Suprapubic skin (tissue), 3 donors: ENCODE results near the gene IFT43.

ENCODE experiments used
- POLR2AphosphoS5 ChIP-seq, 3 donors: sonication (generic); formaldehyde crosslinking; IDR thresholded peaks; one replicate each; pipeline ENCODE4 v1.6.1; 2017; ENCODE audit warnings: antibody characterized with exemption in 3 of 3
- TF ChIP-seq, protein P1 (sequence below), 2 donors: fragments of 200-600 bp in 1 of 2; fragments of 450-650 bp in 1 of 2; sonication (generic) in 1 of 2; IDR thresholded peaks; one replicate each; pipeline ENCODE4 v1.5.1; 2016 to 2019; ENCODE audit warnings: antibody characterized with exemption in 2 of 2, mild to moderate bottlenecking in 1 of 2, moderate library complexity in 1 of 2

- TF ChIP-seq, protein P1, sequence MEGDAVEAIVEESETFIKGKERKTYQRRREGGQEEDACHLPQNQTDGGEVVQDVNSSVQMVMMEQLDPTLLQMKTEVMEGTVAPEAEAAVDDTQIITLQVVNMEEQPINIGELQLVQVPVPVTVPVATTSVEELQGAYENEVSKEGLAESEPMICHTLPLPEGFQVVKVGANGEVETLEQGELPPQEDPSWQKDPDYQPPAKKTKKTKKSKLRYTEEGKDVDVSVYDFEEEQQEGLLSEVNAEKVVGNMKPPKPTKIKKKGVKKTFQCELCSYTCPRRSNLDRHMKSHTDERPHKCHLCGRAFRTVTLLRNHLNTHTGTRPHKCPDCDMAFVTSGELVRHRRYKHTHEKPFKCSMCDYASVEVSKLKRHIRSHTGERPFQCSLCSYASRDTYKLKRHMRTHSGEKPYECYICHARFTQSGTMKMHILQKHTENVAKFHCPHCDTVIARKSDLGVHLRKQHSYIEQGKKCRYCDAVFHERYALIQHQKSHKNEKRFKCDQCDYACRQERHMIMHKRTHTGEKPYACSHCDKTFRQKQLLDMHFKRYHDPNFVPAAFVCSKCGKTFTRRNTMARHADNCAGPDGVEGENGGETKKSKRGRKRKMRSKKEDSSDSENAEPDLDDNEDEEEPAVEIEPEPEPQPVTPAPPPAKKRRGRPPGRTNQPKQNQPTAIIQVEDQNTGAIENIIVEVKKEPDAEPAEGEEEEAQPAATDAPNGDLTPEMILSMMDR (IDR thresholded peaks at IDR 0.05), result no peak
- TF ChIP-seq POLR2AphosphoS5 (IDR thresholded peaks at IDR 0.05), result no peak
Measured at GRCh38 chr14:76085358-76085757, 99.8 kb downstream of the IFT43 start.
